HEK293 (cell line): ENCODE results near the gene XAGE2.

Experiments used
- CTCF ChIP-seq: fragments of 450-650 bp; formaldehyde crosslinking; IDR thresholded peaks from 2 replicates; pipeline ENCODE4 v1.5.1; 2016; ENCODE audit warnings: missing biosample characterization, missing genetic modification characterization
- GFI1B ChIP-seq: fragments of 450-650 bp; formaldehyde crosslinking; IDR thresholded peaks from 2 replicates; pipeline ENCODE4 v1.5.1; 2016; ENCODE audit warnings: missing biosample characterization, missing genetic modification characterization
- GLI4 ChIP-seq: fragments of 450-650 bp; formaldehyde crosslinking; IDR thresholded peaks from 2 replicates; pipeline ENCODE4 v1.5.1; 2016; ENCODE audit warnings: missing biosample characterization, missing genetic modification characterization
- PRDM6 ChIP-seq: fragments of 450-650 bp; formaldehyde crosslinking; IDR thresholded peaks from 2 replicates; pipeline ENCODE4 v1.5.1; 2017; ENCODE audit warnings: missing biosample characterization, missing genetic modification characterization
- SP2 ChIP-seq: fragments of 450-650 bp; formaldehyde crosslinking; IDR thresholded peaks from 2 replicates; pipeline ENCODE4 v1.5.1; 2016; ENCODE audit warnings: missing biosample characterization, missing genetic modification characterization
- ZBTB21 ChIP-seq: fragments of 450-650 bp; formaldehyde crosslinking; IDR thresholded peaks from 2 replicates; pipeline ENCODE4 v1.5.1; 2017; ENCODE audit warnings: missing biosample characterization, missing genetic modification characterization
- ZBTB26 ChIP-seq: fragments of 450-650 bp; formaldehyde crosslinking; optimal IDR thresholded peaks from 2 replicates; pipeline ENCODE3; 2016; ENCODE audit warnings: missing biosample characterization, mild to moderate bottlenecking, missing genetic modification characterization
- ZNF654 ChIP-seq: fragments of 450-650 bp; formaldehyde crosslinking; IDR thresholded peaks from 2 replicates; pipeline ENCODE4 v1.5.1; 2016; ENCODE audit warnings: low read depth, missing biosample characterization, missing genetic modification characterization

GRCh38 chrX:52363247-52363883, 5.5 kb upstream of the XAGE2 start:
- TF ChIP-seq SP2 (tag by site-specific recombination) = no peak
- TF ChIP-seq CTCF (tag by site-specific recombination) = no peak
- TF ChIP-seq GFI1B (tag by site-specific recombination) = no peak
- TF ChIP-seq PRDM6 (tag by site-specific recombination) = no peak
- TF ChIP-seq ZBTB21 = no peak
- no peak for TF ChIP-seq GLI4 (tag by site-specific recombination)
- TF ChIP-seq ZNF654 = no peak
- no peak for TF ChIP-seq ZBTB26
